ENCODE results near the gene CMTR2.

CMTR2 gene

GRCh38 chr16:71249399-71249798 lies 39.8 kb downstream of the CMTR2 start:
- DNase-seq (ENCODE audit: low read depth) = no peak

DNA sequence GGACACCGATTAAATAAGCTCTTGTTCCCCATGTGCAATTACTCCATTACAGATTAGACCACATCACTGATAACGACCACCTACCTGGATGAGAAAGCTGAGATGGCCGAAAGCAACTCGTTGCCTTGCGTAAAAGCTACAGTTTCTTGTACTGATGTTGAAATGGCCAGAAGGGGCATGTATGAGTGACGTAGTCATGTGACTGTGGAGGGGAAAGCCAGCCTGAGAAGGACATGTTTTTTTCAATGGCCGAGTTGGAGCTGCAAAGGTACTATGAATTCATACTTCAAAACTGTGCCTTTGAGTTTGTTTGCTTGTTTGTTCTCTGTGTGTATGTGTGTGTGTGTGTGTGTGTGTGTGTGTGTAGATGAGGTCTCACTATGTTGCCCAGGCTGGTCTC lies 41.7 kb downstream of the CMTR2 start:
- TF ChIP-seq, protein P1, sequence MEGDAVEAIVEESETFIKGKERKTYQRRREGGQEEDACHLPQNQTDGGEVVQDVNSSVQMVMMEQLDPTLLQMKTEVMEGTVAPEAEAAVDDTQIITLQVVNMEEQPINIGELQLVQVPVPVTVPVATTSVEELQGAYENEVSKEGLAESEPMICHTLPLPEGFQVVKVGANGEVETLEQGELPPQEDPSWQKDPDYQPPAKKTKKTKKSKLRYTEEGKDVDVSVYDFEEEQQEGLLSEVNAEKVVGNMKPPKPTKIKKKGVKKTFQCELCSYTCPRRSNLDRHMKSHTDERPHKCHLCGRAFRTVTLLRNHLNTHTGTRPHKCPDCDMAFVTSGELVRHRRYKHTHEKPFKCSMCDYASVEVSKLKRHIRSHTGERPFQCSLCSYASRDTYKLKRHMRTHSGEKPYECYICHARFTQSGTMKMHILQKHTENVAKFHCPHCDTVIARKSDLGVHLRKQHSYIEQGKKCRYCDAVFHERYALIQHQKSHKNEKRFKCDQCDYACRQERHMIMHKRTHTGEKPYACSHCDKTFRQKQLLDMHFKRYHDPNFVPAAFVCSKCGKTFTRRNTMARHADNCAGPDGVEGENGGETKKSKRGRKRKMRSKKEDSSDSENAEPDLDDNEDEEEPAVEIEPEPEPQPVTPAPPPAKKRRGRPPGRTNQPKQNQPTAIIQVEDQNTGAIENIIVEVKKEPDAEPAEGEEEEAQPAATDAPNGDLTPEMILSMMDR (IDR thresholded peaks at IDR 0.05; ENCODE audit: control insufficient read depth, extremely low read depth, insufficient read depth) = no peak
- DNase-seq (ENCODE audit: low read depth) = no peak

More at GRCh38 chr16:71249399-71249798, 39.8 kb downstream of the CMTR2 start:
- H3K4me3 ChIP-seq (ENCODE audit: low read depth, low read length) = no peak overlapping the region
- TF ChIP-seq, protein P1 (IDR thresholded peaks at IDR 0.05; ENCODE audit: control insufficient read depth, extremely low read depth, insufficient read depth) = no peak

DNA sequence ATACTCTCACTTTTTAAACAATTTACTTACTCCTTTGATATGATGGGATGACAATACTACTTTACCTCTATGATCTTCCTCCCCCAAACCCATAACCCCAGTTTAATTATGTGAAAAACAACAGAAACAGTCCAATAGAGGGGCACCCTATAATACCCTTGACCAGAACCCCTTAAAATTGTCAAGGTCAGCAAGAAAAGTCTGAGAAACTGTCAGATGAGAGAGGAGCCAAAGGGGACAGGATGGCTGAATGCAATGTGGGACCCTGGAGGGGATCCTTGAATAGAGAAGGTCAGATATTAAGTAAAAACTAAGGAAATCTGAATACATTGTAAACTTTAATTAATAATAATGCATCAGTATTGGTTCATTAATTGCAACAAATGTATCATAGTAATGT lies 42.9 kb downstream of the CMTR2 start:
- no peak overlapping the region for H3K4me3 ChIP-seq (ENCODE audit: low read depth, low read length)
- no peak for DNase-seq (ENCODE audit: low read depth)
- TF ChIP-seq, protein P1 (IDR thresholded peaks at IDR 0.05; ENCODE audit: control insufficient read depth, extremely low read depth, insufficient read depth) = no peak

More for the DNA sequence above, 41.7 kb downstream of the CMTR2 start:
- no peak overlapping the region for H3K4me3 ChIP-seq (ENCODE audit: low read depth, low read length)

GRCh38 chr16:71244521-71244920 lies 44.7 kb downstream of the CMTR2 start:
- H3K4me3 ChIP-seq (ENCODE audit: low read depth, low read length) = no peak overlapping the region
- DNase-seq (ENCODE audit: low read depth) = no peak
- TF ChIP-seq, protein P1 (IDR thresholded peaks at IDR 0.05; ENCODE audit: control insufficient read depth, extremely low read depth, insufficient read depth) = no peak

DNA sequence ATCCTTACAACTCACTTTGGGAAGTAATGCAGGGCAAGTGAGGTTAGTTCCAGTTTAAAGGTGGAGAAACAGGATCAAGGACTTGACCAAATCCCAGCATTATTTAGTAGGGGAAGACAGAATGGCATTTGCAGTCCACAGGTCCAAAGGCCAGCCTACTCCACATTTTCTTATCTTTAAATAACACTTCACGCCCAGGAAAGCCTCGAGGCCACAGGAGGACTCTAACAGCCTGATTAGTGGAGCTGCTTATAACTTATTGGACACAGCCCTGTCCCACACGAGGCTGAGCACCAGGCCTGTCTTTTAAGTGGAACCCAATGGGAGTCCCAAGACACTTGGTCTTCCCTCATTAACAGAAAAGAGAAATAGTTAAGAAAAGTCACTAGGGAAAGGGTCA lies 46.6 kb downstream of the CMTR2 start:
- TF ChIP-seq, protein P1 (IDR thresholded peaks at IDR 0.05; ENCODE audit: control insufficient read depth, extremely low read depth, insufficient read depth) = no peak
- DNase-seq (ENCODE audit: low read depth) = no peak
- H3K4me3 ChIP-seq (ENCODE audit: low read depth, low read length) = no peak overlapping the region

DNA sequence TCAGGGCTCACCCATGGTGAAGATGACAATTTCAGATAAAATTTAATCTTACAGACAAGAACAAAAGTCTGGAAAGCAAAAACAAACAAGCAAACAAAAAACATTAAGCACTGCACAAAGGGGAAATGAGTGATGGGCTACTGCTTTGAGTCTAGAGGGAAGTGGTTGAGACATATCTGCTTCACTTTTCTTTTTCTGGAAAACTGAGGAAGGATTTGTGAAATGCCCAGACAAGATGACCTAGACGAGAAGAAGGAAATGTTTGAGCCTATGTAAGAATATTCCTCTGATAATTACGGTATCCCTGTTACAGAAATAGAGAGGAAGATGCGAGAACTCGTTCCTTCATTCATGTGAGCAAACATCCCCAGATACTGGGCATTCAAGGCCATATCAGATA lies 47.2 kb downstream of the CMTR2 start:
- no peak for DNase-seq (ENCODE audit: low read depth)
- TF ChIP-seq, protein P1 (IDR thresholded peaks at IDR 0.05; ENCODE audit: control insufficient read depth, extremely low read depth, insufficient read depth) = no peak
- H3K4me3 ChIP-seq (ENCODE audit: low read depth, low read length) = no peak overlapping the region

All from LNCaP clone FGC (cell line).